NCI-H2081 (cell line): ENCODE results near the gene NEGR1.

Experiments
- DNase-seq, 2 experiments: peaks; one replicate each; lab custom pipeline; 2025; lab: John Stamatoyannopoulos, UW

Gene NEGR1

GRCh38 chr1:72119491-72119890 is 162.8 kb downstream of the NEGR1 start:
- DNase-seq: no peak

DNA sequence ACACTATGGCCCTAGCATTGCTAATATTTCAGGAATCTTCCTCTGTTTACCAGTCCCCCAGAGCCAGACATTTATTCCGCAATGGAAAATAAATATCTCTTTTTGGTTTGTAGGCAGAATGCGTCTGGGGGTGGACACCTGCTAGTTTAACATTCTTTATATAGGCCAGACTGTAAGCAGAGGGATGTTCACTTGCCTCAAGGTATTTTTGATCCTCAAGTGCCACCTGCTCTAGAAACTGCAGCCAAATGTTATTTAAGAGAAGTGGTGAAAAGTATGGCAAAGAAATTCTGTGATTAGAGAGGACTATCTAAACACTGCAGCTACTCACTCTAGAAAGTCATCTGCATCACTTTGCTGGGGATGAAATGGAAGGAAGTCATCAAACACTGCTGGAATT is 164.7 kb downstream of the NEGR1 start:
- no peak for DNase-seq

- DNase-seq: no peak
Measured at GRCh38 chr1:72115290-72115689, 167.0 kb downstream of the NEGR1 start.

GRCh38 chr1:72111662-72112061 is 170.7 kb downstream of the NEGR1 start:
- no peak for DNase-seq

GRCh38 chr1:72109916-72110315 is 172.4 kb downstream of the NEGR1 start:
- DNase-seq: no peak

DNA sequence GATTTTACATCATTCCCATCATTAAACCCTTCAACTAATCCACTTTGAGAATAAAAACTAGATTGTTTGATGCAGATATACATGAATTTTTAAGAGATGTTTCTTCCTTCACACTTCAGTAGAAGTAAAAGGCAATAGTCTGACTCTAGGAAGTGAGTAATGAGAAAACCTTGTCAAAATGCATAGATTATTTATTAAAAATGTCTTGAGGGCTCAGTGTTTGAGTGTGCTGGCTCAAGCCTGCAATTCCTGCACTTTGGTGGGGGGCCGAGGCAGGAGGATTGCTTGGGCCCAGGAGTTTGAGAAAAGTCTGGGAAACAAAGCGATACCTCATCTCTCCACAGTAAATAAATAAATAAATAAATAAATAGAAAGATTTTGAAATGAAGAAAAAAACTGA is 177.1 kb downstream of the NEGR1 start:
- no peak for DNase-seq

DNA sequence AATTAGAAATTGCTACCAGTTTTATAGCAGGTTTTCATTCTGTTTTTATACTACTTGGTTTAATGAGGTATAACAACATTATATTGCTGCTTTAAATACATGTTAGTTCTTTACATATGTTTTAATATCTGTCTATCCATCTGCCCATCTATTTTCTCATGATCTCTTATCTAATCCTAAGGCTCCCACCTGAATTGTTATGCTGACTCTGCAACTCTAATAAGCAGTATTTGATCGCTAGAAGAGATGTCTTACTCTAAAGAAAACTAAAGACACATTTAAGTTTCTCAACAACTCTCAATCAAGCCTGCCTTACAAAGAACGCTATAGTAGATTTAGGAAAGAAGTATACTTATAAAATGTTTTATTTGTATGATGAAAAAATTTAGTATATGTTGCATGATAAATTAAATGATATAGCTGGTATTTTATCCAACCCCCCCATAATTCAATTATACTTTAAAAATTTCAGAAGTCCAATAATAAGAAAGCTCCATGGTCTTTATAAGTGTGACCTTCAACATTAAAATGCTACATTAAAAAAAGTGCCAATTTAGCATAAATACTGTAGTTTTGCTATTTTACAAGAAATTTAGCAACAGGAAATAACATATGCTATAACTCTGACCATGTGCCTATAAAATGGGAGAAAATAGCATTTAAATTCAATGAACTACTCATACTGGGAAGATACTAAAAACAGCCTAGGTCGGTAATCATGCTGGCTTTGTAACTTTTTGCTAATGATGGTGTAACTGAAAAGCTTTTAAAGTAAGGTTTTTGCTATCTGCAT is 180.3 kb downstream of the NEGR1 start:
- DNase-seq: no peak

GRCh38 chr1:72100771-72101170 is 181.6 kb downstream of the NEGR1 start:
- no peak for DNase-seq

DNA sequence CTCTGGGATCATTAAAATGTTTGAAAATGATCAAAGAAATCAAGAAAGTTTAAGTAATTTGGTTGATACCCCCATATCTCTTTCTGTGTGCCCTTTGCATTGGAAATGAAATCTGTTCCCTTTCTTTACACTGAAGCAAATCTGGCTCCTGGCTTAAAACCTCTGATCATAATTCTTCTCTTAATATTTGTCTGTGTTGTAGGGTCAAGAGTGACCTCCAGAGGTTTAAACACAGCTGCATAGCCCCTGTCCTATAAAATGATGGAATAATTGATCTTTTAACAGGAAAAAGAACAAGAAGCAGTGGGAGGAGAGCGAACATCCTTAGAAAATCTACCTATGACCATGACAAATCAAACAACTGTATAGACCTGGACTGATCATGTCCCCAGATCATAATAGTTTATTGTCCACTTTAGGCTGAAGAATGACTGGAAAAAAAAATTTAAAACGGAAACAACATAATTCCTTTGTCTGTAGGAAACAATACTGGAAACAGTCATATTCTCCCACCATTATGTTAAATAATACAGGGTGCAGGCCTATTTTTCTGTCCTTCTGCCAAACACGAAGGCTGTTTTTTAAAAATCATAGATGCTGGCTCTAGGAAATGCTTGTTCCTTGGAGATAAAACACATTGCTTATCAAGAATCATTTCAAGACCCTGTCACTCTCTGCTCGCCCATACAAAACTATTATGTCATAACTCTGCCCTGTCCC is 184.3 kb downstream of the NEGR1 start:
- DNase-seq: no peak

DNA sequence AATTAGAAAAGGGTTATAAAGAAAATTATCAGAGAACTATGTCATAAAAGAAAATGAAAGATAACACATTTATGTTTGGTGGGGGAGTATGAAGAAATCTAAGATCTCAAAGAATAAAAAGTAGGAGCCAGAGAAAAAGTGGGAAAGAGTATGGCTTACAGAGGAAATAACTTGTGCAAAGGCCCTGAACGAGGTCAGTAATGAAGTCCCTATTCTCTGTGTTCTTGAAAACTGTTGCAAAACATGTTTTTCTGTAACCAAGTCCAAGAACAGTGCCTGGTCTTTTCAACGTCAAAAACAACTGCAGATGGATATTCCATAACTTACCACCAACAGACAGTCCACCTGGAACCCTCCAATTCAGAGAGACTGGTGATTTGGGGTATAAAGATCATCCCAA is 188.1 kb downstream of the NEGR1 start:
- DNase-seq: no peak

GRCh38 chr1:72086394-72086793 is 195.9 kb downstream of the NEGR1 start:
- DNase-seq: no peak

DNA sequence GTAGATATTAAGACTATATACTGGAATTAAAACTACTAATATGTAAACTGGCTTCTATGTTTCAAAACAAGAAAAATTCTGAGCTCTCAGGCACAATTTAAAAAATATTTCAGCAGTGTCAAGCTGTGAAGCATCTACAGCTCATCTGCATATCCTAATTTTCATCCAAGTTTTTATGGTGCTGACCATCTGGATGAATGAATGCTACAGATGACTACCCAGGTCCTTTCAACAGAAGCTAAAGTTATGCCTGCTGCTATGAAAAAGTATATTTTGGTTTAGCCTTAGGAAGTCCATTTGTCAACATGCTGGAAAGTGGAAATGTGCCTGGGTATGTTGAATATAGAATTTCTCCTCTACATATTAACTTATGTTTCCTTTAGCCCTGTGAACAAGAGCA is 206.9 kb downstream of the NEGR1 start:
- no peak for DNase-seq

DNA sequence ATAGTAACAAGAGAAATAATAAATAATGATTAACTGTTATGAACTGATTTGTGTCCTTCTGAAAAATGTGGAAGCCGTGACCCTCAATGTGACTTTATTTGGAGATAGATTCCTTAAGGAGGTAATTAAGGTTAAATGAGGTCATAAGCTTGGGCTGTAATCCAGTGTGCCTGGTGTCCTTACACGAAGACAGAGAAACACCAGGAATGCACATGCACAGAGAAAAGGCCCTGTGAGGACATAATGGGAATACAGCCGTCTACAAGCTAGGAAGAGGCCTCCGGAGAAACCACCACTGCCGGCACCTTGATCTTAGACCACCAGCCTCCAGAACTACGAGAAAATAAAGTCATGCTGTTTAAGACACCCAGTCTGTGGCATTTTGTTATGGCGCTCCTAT is 215.9 kb downstream of the NEGR1 start:
- no peak for DNase-seq

- DNase-seq: no peak
Measured at GRCh38 chr1:72064196-72065075, 217.9 kb downstream of the NEGR1 start.

GRCh38 chr1:72063364-72064044 is 218.8 kb downstream of the NEGR1 start:
- no peak for DNase-seq

- DNase-seq: no peak
Measured at GRCh38 chr1:72062584-72062983, 219.8 kb downstream of the NEGR1 start.

DNA sequence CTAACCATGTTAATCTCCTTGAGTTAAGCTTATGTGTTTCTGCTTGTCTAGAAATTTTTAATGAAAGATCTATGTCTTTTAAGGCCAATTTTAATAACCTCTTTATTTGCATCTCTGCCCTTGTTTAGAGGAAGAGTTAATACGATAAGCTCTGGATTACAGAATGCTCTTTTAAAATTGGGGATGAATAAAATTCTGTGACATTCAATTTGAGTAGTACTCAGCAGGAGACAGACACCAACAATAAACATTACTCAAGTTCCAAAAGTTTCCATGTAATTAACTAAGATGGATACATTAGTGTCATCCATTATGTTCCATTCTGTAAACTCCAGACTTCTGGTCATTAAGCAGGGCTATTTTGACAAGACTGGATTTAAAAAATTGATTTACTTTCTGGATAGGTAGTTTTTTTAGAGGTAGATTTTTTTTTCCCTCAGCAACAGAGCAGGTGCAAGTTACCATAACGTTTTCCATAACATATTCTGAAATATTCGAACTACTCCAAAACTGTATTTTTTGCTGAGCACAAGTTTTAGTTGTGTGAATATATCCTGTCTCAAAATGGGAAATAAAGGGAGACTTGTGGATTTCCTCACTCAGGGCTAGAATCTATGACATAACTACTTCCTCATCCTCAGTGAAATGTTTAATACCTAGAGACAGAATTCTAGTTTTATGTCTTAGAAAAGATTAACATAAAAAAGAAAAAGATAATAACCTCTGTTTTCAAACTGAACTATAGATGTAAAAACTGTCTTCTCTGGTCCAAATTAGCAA is 221.7 kb downstream of the NEGR1 start:
- DNase-seq: no peak

DNA sequence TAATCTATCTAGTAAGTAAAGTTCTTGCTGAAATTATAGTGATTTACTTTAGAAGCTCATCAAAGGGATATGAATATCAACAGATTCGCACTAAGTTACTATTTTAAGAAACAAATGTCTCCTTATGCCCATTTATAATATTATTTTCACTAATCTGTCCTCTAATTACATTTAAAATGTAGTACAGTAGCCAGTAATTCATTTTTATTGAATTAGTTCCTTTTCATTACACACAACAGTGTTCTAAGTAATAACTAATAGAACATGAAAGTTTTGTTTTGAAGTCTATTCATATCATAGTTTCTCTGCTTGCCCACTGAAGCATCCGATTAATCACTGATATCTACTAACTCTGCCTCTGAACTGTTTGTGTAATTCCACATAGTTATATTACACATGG is 225.8 kb downstream of the NEGR1 start:
- no peak for DNase-seq

DNA sequence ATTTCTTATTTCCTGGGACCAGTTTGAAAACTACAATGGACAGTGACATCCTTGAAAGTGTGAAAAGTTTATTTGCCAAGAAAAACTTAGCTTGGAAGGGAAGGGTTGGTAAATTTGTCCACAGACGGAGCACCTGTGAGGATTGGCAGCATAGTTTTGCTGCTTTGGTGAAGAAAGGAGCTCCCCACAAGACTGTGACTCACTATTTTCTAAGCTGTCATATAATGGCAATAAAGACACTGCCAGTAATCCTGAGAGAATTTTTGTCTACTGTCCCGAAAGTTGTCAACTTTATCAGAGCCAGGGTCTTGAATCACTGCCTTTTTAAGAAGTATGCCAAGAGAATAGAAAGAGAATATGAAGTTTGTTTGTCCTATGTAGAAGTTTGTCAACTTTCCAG is 230.8 kb downstream of the NEGR1 start:
- DNase-seq: no peak

DNA sequence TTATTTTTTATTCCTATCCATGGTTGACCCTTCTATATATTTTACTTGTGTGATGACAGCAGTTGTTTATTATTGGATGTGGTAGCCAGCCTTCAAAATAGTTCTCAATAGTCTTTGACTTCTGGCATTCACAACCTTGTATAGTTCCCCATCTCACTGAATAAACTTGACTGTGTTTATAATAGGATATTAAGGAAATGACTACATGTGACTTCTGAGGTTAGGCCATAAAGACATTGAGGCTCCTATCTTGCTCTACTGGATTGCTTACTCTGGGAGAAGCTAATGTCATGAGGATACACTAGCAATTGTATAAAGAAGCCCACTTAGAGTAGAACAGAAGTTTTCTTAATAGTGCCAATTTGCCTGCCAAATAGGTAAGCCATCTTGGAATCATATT is 231.8 kb downstream of the NEGR1 start:
- no peak for DNase-seq

GRCh38 chr1:72037745-72038343 is 244.5 kb downstream of the NEGR1 start:
- DNase-seq: peak; percentile 30 to 72
